Vagina (tissue), 2 donors: ENCODE results near the gene VBP1.

Experiments used
- CTCF ChIP-seq, 3 experiments: fragments of 450-650 bp in 2 of 3; fragments of 200-600 bp in 1 of 3; sonication (generic) in 1 of 3; IDR thresholded peaks; one replicate each; pipeline ENCODE4 v1.5.1; 2017 to 2019; ENCODE audit warnings: antibody characterized with exemption in 3 of 3, mild to moderate bottlenecking in 2 of 3, moderate library complexity in 2 of 3
- POLR2AphosphoS5 ChIP-seq, 2 donors: sonication (generic); formaldehyde crosslinking; IDR thresholded peaks; one replicate each; pipeline ENCODE4 v1.9.0; 2017; ENCODE audit warnings: antibody characterized with exemption in 2 of 2, mild to moderate bottlenecking in 2 of 2, low read depth in 1 of 2; ENCODE audit not compliant: insufficient read depth in 1 of 2

GRCh38 chrX:155266439-155266838 is 50.2 kb downstream of the VBP1 start:
- no peak for TF ChIP-seq CTCF (IDR thresholded peaks at IDR 0.05)
- no peak for TF ChIP-seq POLR2AphosphoS5 (IDR thresholded peaks at IDR 0.05; ENCODE audit: insufficient read depth in 1 of 2, low read depth in 1 of 2)
